Ishikawa (cell line): ENCODE measurements around the gene MIS18BP1.

Experiments
- EP300 ChIP-seq: IDR thresholded peaks from 2 replicates; pipeline ENCODE4 v1.6.1; 2012; ENCODE audit warnings: borderline replicate concordance
- MAX ChIP-seq: IDR thresholded peaks from 2 replicates; pipeline ENCODE4 v1.6.1; 2012
- RAD21 ChIP-seq: IDR thresholded peaks from 2 replicates; pipeline ENCODE4 v1.6.1; 2012; ENCODE audit warnings: low read depth
- TAF1 ChIP-seq: IDR thresholded peaks from 2 replicates; pipeline ENCODE4 v1.6.1; 2012; ENCODE audit warnings: low read depth, mild to moderate bottlenecking
- YY1 ChIP-seq: IDR thresholded peaks from 2 replicates; pipeline ENCODE4 v1.6.1; 2012; ENCODE audit warnings: low read depth
- ZBTB7A ChIP-seq: IDR thresholded peaks from 2 replicates; pipeline ENCODE4 v1.6.1; 2012; ENCODE audit warnings: low read depth

GRCh38 chr14:45284802-45285201, 31.8 kb upstream of the MIS18BP1 start:
- TF ChIP-seq EP300 (no peak), RAD21 (0 out of 2 replicates have a peak, but pooled peaks have one; percentile 8), YY1 (no peak), TAF1 (no peak), MAX (no peak), ZBTB7A (no peak)
